Measurements from ENCODE around the gene SOX10. TPM values are rescaled to one million over a fixed set of nuclear protein-coding genes. Genes with fewer than 3 reads are reported as not detected.

SOX10 gene
- total RNA-seq, 1 donor from 2014 or later, result 0.34 TPM

DNA sequence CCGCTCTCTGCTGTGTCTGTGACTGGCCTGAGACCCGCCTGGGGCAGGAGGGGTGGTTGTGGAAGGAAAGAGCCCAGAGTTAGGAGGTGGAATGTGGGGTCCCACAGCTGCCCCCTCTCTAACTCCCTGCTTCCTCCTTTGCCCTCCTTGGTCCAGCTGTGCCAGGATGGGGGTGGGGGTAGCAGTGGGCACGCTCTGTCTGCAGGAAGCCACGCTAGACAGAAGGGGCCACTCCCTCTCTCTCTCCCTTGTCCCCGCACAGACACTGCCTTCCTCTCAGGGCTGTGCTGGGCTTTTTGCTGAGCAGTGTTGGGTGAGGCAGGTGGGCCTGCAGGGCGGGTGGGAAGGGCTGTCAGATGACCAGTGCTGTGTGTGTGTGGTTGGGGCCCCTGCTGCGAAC, 2.0 kb upstream of the SOX10 start:
- Histone ChIP-seq H2AFZ (ENCODE audit: low read depth, low read length) (no peak overlapping the region), H3K79me2 (ENCODE audit: insufficient read depth, low read length) (no peaks in the 10 kb centered on the region), H3K9me3 (ENCODE audit: insufficient read depth, low read depth, low read length) (no peaks in the 10 kb centered on the region), H4K20me1 (ENCODE audit: insufficient read depth, low read length) (peaks cover 2% of the 10 kb centered on the region), H3K9ac (ENCODE audit: low read length) (no peak overlapping the region), H3K36me3 (ENCODE audit: insufficient read depth, low read length) (no peaks in the 10 kb centered on the region), H3K4me3 (ENCODE audit: insufficient read depth, low read depth, low read length) (no peak overlapping the region), H3K27ac (ENCODE audit: low read depth, low read length) (no peak overlapping the region), H3K4me2 (ENCODE audit: low read length) (no peak overlapping the region), H3K27me3 (ENCODE audit: insufficient read depth, low read length) (no peaks in the 10 kb centered on the region), H3K4me1 (ENCODE audit: insufficient read depth, low read length) (no peaks in the 10 kb centered on the region)
- H3K27me3 Mint-ChIP-seq (ENCODE audit: low read depth, unreplicated experiment), result peaks cover 17% of the 10 kb centered on the region
- H3K9me3 Mint-ChIP-seq (ENCODE audit: unreplicated experiment), result no peaks in the 10 kb centered on the region
- TF ChIP-seq CTCF (IDR thresholded peaks at IDR 0.05; ENCODE audit: insufficient read depth, low read depth, low read length) (no peak), EZH2 (IDR thresholded peaks at IDR 0.05; ENCODE audit: insufficient read depth, low read length) (no peak)
- H3K27ac Mint-ChIP-seq (ENCODE audit: unreplicated experiment), result no peak overlapping the region
- no peak overlapping the region for H3K4me3 Mint-ChIP-seq (ENCODE audit: unreplicated experiment)
- FAIRE-seq, result no peak
- no peak for DNase-seq (ENCODE audit: low read depth)
- no peaks in the 10 kb centered on the region for H3K4me1 Mint-ChIP-seq (ENCODE audit: low read depth, unreplicated experiment)
- peaks cover 13% of the 10 kb centered on the region for H3K36me3 Mint-ChIP-seq (ENCODE audit: low read depth, unreplicated experiment)

DNA sequence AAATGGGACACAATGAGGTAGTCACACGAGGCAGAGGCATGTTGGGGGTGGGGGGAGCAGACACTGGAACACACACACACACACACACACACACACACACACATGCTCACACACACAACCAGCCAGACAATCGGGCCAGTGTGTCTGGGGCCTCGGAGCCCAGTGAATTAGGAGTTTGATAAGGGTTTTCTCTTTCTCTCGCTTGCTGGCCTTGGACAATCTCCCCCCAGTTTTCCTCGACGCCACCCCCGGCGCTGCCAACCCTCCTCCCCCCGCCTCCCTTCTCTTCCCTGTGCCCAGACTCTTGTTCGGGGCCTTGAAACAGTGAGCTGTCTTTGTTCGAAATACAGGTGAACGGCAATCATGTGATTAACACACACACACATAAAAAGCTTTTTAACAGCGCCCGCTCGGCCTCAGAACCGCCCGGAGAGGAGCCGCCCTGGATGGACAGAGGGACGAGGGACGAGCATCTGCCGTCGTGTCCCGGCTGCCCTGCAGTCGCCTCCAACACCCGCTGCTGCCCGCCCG, 1.5 kb upstream of the SOX10 start:
- peaks cover 14% of the 10 kb centered on the region for H3K36me3 Mint-ChIP-seq (ENCODE audit: low read depth, unreplicated experiment)
- H3K9ac ChIP-seq (ENCODE audit: low read length), result no peak overlapping the region
- no peaks in the 10 kb centered on the region for H3K4me1 ChIP-seq (ENCODE audit: insufficient read depth, low read length)
- no peaks in the 10 kb centered on the region for H3K79me2 ChIP-seq (ENCODE audit: insufficient read depth, low read length)
- no peaks in the 10 kb centered on the region for H3K9me3 ChIP-seq (ENCODE audit: insufficient read depth, low read depth, low read length)
- H4K20me1 ChIP-seq (ENCODE audit: insufficient read depth, low read length), result peaks cover 3% of the 10 kb centered on the region
- no peak overlapping the region for H3K27ac ChIP-seq (ENCODE audit: low read depth, low read length)
- no peak overlapping the region for H3K4me2 ChIP-seq (ENCODE audit: low read length)
- H3K27me3 Mint-ChIP-seq (ENCODE audit: low read depth, unreplicated experiment), result peaks cover 17% of the 10 kb centered on the region
- H2AFZ ChIP-seq (ENCODE audit: low read depth, low read length), result no peak overlapping the region
- H3K4me3 Mint-ChIP-seq (ENCODE audit: unreplicated experiment), result no peak overlapping the region
- no peaks in the 10 kb centered on the region for H3K27me3 ChIP-seq (ENCODE audit: insufficient read depth, low read length)
- TF ChIP-seq EZH2 (IDR thresholded peaks at IDR 0.05; ENCODE audit: insufficient read depth, low read length) (no peak), CTCF (IDR thresholded peaks at IDR 0.05; ENCODE audit: insufficient read depth, low read depth, low read length) (no peak)
- H3K36me3 ChIP-seq (ENCODE audit: insufficient read depth, low read length), result no peaks in the 10 kb centered on the region
- FAIRE-seq (no peak), DNase-seq (ENCODE audit: low read depth) (no peak)
- no peaks in the 10 kb centered on the region for H3K9me3 Mint-ChIP-seq (ENCODE audit: unreplicated experiment)
- no peak overlapping the region for H3K4me3 ChIP-seq (ENCODE audit: insufficient read depth, low read depth, low read length)
- H3K27ac Mint-ChIP-seq (ENCODE audit: unreplicated experiment), result no peak overlapping the region
- no peaks in the 10 kb centered on the region for H3K4me1 Mint-ChIP-seq (ENCODE audit: low read depth, unreplicated experiment)

- no peaks in the 10 kb centered on the region for H3K79me2 ChIP-seq (ENCODE audit: insufficient read depth, low read length)
- no peak overlapping the region for H3K4me3 ChIP-seq (ENCODE audit: insufficient read depth, low read depth, low read length)
- Mint-ChIP-seq H3K27ac (ENCODE audit: unreplicated experiment) (no peak overlapping the region), H3K4me1 (ENCODE audit: low read depth, unreplicated experiment) (no peaks in the 10 kb centered on the region), H3K27me3 (ENCODE audit: low read depth, unreplicated experiment) (peaks cover 17% of the 10 kb centered on the region), H3K4me3 (ENCODE audit: unreplicated experiment) (no peak overlapping the region), H3K9me3 (ENCODE audit: unreplicated experiment) (no peaks in the 10 kb centered on the region), H3K36me3 (ENCODE audit: low read depth, unreplicated experiment) (peaks cover 14% of the 10 kb centered on the region)
- peaks cover 3% of the 10 kb centered on the region for H4K20me1 ChIP-seq (ENCODE audit: insufficient read depth, low read length)
- no peak for TF ChIP-seq EZH2 (IDR thresholded peaks at IDR 0.05; ENCODE audit: insufficient read depth, low read length)
- no peak for TF ChIP-seq CTCF (IDR thresholded peaks at IDR 0.05; ENCODE audit: insufficient read depth, low read depth, low read length)
- H3K9me3 ChIP-seq (ENCODE audit: insufficient read depth, low read depth, low read length), result no peaks in the 10 kb centered on the region
- H3K9ac ChIP-seq (ENCODE audit: low read length), result no peak overlapping the region
- H3K27me3 ChIP-seq (ENCODE audit: insufficient read depth, low read length), result no peaks in the 10 kb centered on the region
- no peaks in the 10 kb centered on the region for H3K36me3 ChIP-seq (ENCODE audit: insufficient read depth, low read length)
- H3K27ac ChIP-seq (ENCODE audit: low read depth, low read length), result no peak overlapping the region
- no peak overlapping the region for H3K4me2 ChIP-seq (ENCODE audit: low read length)
- no peak for DNase-seq (ENCODE audit: low read depth)
- FAIRE-seq, result no peak
- no peak overlapping the region for H2AFZ ChIP-seq (ENCODE audit: low read depth, low read length)
- no peaks in the 10 kb centered on the region for H3K4me1 ChIP-seq (ENCODE audit: insufficient read depth, low read length)
Measured at GRCh38 chr22:37985050-37985585, 763 bp upstream of the SOX10 start.

Data from astrocyte (in vitro differentiated cells and primary cell).